Measurements from ENCODE around the gene RHOBTB3. TPM values are rescaled to one million over a fixed set of nuclear protein-coding genes. Genes with fewer than 3 reads are reported as not detected.
"Not testable (repeated sequence)": the region's sequence is repeated elsewhere in the genome, so short reads cannot be mapped to it uniquely, and the experiment has no call there.

RHOBTB3 gene
- total and polyA plus RNA-seq, 9 donors: 52.8 to 221 (median 180) TPM

GRCh38 chr5:95701074-95701473 is 30.1 kb upstream of the RHOBTB3 start:
- intact Hi-C loops (cut with DNase I): no loop called here

GRCh38 chr5:95704150-95704549 is 27.0 kb upstream of the RHOBTB3 start:
- TF ChIP-seq, protein P1, sequence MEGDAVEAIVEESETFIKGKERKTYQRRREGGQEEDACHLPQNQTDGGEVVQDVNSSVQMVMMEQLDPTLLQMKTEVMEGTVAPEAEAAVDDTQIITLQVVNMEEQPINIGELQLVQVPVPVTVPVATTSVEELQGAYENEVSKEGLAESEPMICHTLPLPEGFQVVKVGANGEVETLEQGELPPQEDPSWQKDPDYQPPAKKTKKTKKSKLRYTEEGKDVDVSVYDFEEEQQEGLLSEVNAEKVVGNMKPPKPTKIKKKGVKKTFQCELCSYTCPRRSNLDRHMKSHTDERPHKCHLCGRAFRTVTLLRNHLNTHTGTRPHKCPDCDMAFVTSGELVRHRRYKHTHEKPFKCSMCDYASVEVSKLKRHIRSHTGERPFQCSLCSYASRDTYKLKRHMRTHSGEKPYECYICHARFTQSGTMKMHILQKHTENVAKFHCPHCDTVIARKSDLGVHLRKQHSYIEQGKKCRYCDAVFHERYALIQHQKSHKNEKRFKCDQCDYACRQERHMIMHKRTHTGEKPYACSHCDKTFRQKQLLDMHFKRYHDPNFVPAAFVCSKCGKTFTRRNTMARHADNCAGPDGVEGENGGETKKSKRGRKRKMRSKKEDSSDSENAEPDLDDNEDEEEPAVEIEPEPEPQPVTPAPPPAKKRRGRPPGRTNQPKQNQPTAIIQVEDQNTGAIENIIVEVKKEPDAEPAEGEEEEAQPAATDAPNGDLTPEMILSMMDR (IDR thresholded peaks at IDR 0.05): no peak
- no peak for TF ChIP-seq EP300 (IDR thresholded peaks at IDR 0.05)
- TF ChIP-seq POLR2A (IDR thresholded peaks at IDR 0.05): no peak
- 10 to 52% (median 17%) methylated on average over 1 of the region's 1 CpG for WGBS, 3 donors
- no peaks in the 10 kb centered on the region for H3K36me3 ChIP-seq
- no peak for DNase-seq
- no peaks in the 10 kb centered on the region for H3K27me3 ChIP-seq
- H3K27ac ChIP-seq: no peak overlapping the region
- H3K9me3 ChIP-seq: no peaks in the 10 kb centered on the region
- intact Hi-C loops (cut with DNase I): no loop called here
- no peaks in the 10 kb centered on the region for H3K4me1 ChIP-seq (ENCODE audit: insufficient read depth)
- H3K4me3 ChIP-seq: no peak overlapping the region

More at GRCh38 chr5:95701074-95701473, 30.1 kb upstream of the RHOBTB3 start:
- no peaks in the 10 kb centered on the region for H3K4me1 ChIP-seq (ENCODE audit: insufficient read depth)
- DNase-seq: no peak
- no peaks in the 10 kb centered on the region for H3K9me3 ChIP-seq
- H3K27ac ChIP-seq: no peak overlapping the region
- TF ChIP-seq POLR2A (IDR thresholded peaks at IDR 0.05) (no peak), EP300 (IDR thresholded peaks at IDR 0.05) (no peak)
- TF ChIP-seq, protein P1 (IDR thresholded peaks at IDR 0.05): no peak
- no peaks in the 10 kb centered on the region for H3K27me3 ChIP-seq
- H3K36me3 ChIP-seq: no peaks in the 10 kb centered on the region
- no peak overlapping the region for H3K4me3 ChIP-seq

- H3K4me3 ChIP-seq; DNase-seq; H3K9me3 ChIP-seq; H3K27ac ChIP-seq; intact Hi-C loops (cut with DNase I); H3K36me3 ChIP-seq; H3K4me1 ChIP-seq (ENCODE audit: insufficient read depth); H3K27me3 ChIP-seq: not testable (repeated sequence)
- 92 to 95% (median 95%) methylated on average over 5 of the region's 5 CpGs for WGBS, 3 donors
These were observed 24.9 kb upstream of the RHOBTB3 start for GRCh38 chr5:95706196-95706595.

GRCh38 chr5:95707055-95707454 is 24.1 kb upstream of the RHOBTB3 start:
- intact Hi-C loops (cut with DNase I): no loop called here
- no peak overlapping the region for H3K4me3 ChIP-seq
- H3K36me3 ChIP-seq: no peaks in the 10 kb centered on the region
- H3K27ac ChIP-seq: no peak overlapping the region
- no peaks in the 10 kb centered on the region for H3K27me3 ChIP-seq
- no peak for TF ChIP-seq POLR2A (IDR thresholded peaks at IDR 0.05)
- TF ChIP-seq, protein P1 (IDR thresholded peaks at IDR 0.05): no peak
- TF ChIP-seq EP300 (IDR thresholded peaks at IDR 0.05): no peak
- peaks cover 11% of the 10 kb centered on the region for H3K4me1 ChIP-seq (ENCODE audit: insufficient read depth)
- no peak for DNase-seq
- 77 to 85% (median 78%) methylated on average over 9 of the region's 9 CpGs for WGBS, 3 donors
- H3K9me3 ChIP-seq: no peaks in the 10 kb centered on the region

- H3K4me3 ChIP-seq; H3K27me3 ChIP-seq; H3K36me3 ChIP-seq; H3K27ac ChIP-seq; H3K9me3 ChIP-seq; intact Hi-C loops (cut with DNase I); DNase-seq: not testable (repeated sequence)
- 60 to 75% (median 65%) methylated on average over 8 of the region's 8 CpGs for WGBS, 3 donors
- peaks cover 11% of the 10 kb centered on the region for H3K4me1 ChIP-seq (ENCODE audit: insufficient read depth)
These were observed 23.5 kb upstream of the RHOBTB3 start for GRCh38 chr5:95707534-95708188.
